ENCODE data around the gene ALOXE3. TPM values are rescaled to one million over a fixed set of nuclear protein-coding genes. Genes with fewer than 3 reads are reported as not detected.
"Not testable (repeated sequence)": the region's sequence is repeated elsewhere in the genome, so short reads cannot be mapped to it uniquely, and the experiment has no call there.

ALOXE3 gene
- total RNA-seq, 1 donor from 2014 or later = not detected

- no peak for DNase-seq (ENCODE audit: low spot score)
- no peak for ATAC-seq
Observed at GRCh38 chr17:8074554-8074953, 43.8 kb downstream of the ALOXE3 start.

DNA sequence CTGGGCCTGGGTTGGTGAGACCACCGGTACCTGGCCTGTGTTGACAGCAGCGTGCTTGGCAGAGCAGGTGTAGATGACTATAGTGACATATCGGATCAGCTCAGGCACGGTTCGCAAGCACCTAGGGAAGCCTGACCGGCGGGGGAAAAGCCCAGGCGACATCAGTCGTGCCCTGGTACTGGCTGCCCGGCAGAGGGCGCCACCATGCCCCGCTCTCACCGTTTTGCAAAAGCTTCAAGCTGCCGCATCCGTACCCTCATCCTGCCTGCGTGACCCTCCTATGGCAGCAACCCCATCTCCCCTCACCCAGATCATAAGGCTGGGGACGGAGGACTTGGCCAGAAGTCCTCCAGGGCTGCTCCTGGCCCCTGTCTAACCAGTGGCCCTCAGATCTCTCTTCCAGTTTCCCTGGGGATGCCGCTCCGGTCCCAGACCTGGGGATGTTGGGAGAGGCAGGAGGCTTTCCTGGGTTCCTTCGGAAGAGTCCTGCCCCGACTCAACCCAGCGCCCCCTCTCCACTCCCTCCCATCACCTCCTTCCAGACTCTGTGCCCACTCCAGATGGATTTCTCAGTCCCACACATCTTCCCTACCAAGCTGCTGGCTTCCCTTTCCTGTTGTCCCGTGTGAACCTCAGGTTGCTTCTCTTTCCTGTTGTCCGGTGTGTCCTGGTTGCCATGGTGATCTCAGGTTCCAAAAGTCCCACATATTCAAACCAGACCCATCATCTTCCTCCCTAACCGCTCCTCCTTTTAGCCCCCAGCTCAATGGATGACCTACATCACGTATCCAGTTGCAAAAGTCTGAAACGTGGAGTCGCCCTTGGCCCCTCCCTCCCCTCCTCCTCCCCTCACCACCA is 44.5 kb downstream of the ALOXE3 start:
- ATAC-seq = peak; percentile 92
- peak; percentile 69 for DNase-seq (ENCODE audit: low spot score)

DNA sequence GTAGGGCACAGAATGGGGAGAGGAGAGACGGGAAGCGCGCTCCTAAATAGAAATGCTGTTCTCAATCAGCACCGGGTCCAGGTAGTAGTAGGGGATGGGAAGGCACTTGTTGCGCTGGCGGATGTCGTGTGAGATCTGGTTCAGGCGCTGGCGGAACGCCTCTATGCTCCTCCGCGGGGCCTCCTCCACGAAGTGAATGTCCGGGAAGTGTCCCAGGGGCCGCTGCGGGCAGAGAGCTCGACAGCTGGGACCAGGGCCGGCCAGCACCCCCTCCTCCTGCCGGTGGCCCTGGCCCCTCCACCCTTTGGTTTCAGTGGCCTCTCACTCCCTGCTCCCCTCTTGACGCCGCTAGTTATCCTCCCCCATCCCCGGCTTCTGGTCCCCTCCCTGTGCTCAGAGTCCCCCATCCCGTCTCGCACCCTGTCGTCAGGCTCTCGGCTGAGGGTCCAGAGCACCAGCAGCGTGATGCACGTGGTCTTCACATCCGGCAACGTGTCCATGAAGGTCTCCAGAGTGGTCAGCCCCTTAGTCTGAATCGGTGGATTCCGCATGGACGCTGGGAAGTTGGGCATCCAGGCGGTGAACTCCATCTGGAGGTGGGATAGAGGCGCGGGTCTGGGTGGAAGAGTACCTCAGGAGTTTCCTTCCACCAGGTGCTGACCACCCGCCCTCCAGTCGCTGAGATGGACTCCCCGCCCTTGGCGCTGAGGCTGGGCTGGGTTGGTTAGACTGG is 45.4 kb downstream of the ALOXE3 start:
- no peak for ATAC-seq
- DNase-seq (ENCODE audit: low spot score) = no peak

DNA sequence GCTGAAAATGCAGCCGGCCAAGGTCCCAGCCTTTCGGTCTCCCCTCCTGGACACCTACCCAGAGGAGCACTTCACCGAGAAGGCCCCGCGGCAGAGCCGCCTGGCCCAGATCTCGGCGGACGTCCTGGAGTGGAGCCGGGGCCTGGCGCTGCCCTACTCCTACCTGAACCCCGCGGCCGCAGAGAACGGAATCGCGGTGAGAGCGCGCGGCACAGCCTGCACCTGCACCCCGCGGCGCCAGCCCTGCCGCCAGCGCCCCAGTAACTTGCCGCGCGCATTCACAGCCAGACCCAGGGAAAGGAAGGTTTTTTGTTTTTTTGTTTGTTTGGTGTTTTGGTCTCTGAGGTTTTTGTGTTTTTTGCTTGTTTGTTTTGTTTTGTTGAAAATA is 46.0 kb downstream of the ALOXE3 start:
- ATAC-seq = no peak
- no peak for DNase-seq (ENCODE audit: low spot score)

DNA sequence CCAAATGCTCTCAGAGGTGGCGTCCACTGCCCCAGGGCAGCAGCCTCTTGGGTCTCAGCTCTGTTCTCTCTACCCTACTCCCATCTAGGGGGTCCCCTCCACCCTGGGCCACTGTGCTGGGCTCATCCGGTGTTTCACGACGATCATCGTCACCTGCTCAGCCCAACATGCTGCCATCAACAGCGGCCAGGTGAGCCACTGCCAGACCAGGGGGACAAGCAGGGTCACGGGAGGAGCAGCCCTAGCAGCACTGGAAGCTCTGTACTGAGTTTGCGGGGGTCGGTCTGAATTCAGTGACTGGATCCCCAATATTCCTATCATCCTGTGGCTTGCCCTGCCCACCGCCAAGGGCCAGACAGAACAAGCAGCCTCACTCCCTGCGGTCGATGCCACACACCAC is 46.8 kb downstream of the ALOXE3 start:
- DNase-seq (ENCODE audit: low spot score) (no peak), ATAC-seq (no peak)

DNA sequence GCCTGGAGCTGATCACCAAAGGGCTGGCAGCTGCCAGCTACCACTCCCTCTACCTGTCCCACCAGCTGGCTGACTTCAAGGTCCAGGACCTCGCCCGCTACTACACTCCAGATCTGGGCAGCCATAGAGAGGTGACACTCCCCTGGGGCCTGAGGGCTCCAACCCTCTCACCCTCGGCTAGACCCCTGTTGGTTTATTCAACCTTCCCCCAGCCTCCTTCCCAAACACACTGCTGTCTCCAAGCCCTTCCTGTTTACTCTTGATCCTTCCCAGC is 48.8 kb downstream of the ALOXE3 start:
- ATAC-seq = no peak
- no peak for DNase-seq (ENCODE audit: low spot score)

DNA sequence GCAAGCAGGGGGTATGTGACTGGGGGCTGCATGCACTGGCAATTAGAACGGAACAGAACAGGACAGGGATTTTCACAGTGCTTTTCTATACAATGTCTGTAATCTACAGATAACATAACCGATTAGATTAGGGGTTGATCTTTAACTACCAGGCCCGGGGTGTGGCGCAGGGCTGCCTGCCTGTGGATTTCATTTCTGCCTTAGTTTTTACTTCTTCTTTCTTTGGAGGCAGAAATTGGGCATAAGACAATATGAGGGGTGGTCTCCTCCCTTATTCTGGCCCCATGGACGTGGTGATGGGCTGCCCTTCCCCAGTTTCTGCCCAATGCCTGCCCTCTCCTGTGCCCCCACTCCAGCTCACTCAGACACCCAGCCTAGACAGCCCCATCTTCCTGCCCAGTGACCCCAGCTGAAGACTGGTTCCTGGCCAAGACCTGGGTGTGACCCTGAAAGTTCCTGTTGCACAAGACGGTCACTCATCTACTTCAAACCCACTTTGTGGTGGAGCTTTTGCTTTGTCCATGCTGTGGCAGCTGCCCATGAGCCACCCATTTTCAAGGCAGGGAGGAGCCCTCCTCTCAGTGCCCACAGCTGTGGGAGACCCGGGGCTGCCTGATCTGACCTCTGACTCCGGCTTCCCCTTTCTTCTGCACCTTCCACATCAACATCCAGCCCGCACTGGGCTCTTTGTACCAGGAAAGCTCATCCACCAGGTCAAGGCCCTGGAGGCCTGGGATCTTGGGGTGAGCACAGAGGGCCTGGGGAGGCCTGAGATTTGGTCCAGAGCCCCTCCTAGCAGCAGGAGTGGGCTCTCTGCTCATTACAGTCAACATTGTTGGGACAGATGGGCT is 49.4 kb downstream of the ALOXE3 start:
- ATAC-seq (peak; percentile 36), DNase-seq (ENCODE audit: low spot score) (no peak)

DNA sequence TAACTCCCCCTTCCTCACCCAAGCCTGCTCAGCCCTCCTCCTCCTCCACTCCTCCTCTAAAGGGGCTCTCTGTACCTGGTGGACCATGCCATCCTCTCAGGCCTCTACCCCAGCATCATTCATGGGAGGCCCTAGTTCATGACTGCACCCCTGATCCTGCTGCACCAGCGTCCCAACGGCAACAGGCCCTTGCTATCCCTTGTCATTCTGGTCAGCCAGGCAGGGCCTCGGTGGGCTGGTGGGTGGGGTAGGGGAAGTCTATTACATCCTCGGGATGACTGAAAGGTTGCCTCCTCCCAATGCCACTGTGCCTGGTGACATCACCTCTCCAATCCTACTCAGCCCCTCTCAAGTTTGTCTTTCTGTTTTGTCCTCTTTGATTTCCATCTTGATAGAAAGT is 50.5 kb downstream of the ALOXE3 start:
- ATAC-seq (no peak), DNase-seq (ENCODE audit: low spot score) (no peak)

- ATAC-seq = no peak
- DNase-seq (ENCODE audit: low spot score) = no peak
Observed at GRCh38 chr17:8066841-8067775, 51.2 kb downstream of the ALOXE3 start.

GRCh38 chr17:8064561-8065019 is 53.7 kb downstream of the ALOXE3 start:
- DNase-seq (ENCODE audit: low spot score) = no peak
- no peak for ATAC-seq

DNA sequence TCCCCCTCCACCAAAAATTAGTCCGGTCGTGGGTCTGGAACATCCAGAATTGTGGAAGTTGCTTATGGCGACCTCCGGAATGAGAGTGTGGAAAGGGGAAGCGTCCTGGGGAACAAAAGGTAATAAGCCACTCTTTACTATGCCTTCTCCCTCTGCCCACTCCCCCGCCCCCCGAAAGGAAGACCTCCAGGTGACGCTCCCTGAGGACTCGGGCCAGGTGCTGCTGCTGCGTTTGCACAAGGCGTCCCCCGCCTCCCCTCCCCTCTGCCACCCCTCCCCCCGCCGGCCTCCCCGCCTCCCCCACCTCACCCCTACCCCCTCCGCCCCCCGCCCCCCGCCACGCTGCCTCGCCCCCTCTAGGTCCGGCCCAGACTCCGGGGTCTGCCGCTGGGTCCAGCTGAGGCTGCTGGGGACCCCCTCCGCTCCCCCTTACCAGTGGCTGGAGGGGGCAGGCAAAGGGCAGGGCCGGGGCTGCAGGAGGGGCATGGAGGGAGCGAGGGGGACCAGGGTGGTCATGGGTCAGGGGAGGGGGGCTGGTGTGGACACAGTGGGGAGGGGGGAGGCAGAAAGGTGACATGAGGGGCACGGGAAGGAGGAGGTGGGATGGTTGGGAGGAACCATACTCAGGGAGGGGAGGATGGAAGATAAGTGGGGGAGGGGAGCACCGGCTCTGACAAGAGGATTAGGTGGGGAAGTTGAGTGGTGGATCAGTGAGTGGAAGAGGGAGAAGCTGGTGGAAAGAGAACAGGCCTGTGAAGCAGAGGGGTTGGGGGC is 54.4 kb downstream of the ALOXE3 start:
- no peak for ATAC-seq
- no peak for DNase-seq (ENCODE audit: low spot score)

DNA sequence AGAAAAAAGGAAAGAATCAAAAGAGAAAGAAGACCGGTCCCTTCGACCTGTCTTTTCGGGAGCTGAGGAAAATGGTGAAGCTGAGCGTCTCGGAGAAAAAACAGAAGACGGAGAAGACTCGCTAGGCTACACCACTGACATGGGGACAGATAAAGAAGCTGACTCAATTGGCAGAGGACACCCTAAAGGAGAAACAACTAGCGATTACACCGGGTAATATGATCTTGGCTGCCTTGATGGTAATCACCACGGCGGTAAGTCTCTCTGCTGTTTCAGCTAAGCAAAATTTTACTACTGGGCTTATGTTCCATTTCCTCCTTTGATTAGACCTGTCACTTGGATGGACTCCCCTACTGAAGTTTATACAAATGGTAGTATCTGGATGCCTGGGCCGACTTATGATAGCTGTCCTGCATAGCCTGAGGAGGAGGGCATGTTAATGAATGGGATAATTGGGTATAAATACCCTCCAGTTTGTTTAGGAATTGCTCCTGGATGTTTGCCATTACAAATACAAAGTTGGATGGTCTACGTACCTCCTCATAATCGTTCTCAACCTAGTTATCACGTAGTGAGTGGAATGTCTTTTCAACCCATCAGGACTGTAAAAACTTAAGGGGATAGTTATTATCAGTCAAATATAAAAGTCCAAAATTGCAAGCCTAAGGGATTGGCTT is 55.4 kb downstream of the ALOXE3 start:
- DNase-seq (ENCODE audit: low spot score) = no peak
- no peak for ATAC-seq

DNA sequence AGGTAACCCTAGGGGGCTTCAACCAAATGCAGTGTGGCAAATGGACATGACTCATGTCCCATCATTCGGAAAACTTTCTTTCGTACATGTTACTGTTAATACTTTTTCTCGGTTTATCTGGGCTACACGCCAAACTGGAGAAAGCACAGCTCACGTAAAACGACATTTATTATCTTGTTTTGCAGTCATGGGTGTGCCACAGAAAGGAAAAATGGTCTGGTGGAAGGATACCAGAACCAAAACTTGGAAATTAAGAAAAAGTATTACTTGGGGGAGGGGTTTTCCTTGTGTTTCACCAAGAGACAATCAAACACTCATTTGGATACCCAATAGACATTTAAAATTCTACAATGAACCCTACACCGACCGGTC is 55.9 kb downstream of the ALOXE3 start:
- ATAC-seq = no peak
- DNase-seq (ENCODE audit: low spot score) = no peak

- DNase-seq (ENCODE audit: low spot score); ATAC-seq: not testable (repeated sequence)
Observed at GRCh38 chr17:8061851-8062250, 56.5 kb downstream of the ALOXE3 start.

- ATAC-seq = peak; percentile 77
- no peak for DNase-seq (ENCODE audit: low spot score)
Observed at GRCh38 chr17:8060274-8060673, 58.0 kb downstream of the ALOXE3 start.

GRCh38 chr17:8059131-8059530 is 59.2 kb downstream of the ALOXE3 start:
- no peak for DNase-seq (ENCODE audit: low spot score)
- ATAC-seq = peak; percentile 43

- DNase-seq (ENCODE audit: low spot score) = no peak
- peak; percentile 89 for ATAC-seq
Observed at GRCh38 chr17:8057691-8058114, 60.6 kb downstream of the ALOXE3 start.

GRCh38 chr17:8056976-8057625 is 61.2 kb downstream of the ALOXE3 start:
- DNase-seq (ENCODE audit: low spot score) (no peak), ATAC-seq (no peak)
